OCI-LY3 (cell line): ENCODE data around the gene FAHD2A.

Experiments used
- H2AFZ ChIP-seq: fragments of 200-600, 300-600 bp; shearing (Covaris generic); 2 replicates; pipeline ENCODE4 v1.6.0; 2014; ENCODE audit warnings: antibody characterized with exemption, low read depth, low read length
- H3K27ac ChIP-seq: fragments of 200-600, 300-600 bp; sonication (generic); 2 replicates; pipeline ENCODE4 v1.5.1; 2014; ENCODE audit warnings: mild to moderate bottlenecking, low read length, moderate library complexity, mixed read lengths
- H3K27me3 ChIP-seq: fragments of 200-600, 300-600 bp; sonication (generic); 2 replicates; pipeline ENCODE4 v1.6.1; 2014; ENCODE audit warnings: low read depth, low read length, mixed read lengths
- H3K36me3 ChIP-seq: fragments of 200-600, 300-600 bp; sonication (generic); replicated peaks from 2 replicates; pipeline ENCODE3; 2014; ENCODE audit warnings: low read depth, low read length, mixed read lengths
- H3K4me1 ChIP-seq: fragments of 300-600, 200-600 bp; sonication (generic); 2 replicates; pipeline ENCODE4 v1.6.1; 2014; ENCODE audit warnings: low read length, mixed read lengths
- H3K4me2 ChIP-seq: fragments of 200-600, 300-600 bp; sonication (generic); 2 replicates; pipeline ENCODE4 v1.6.1; 2014; ENCODE audit warnings: low read length, mixed read lengths
- H3K4me3 ChIP-seq: fragments of 300-600, 200-600 bp; sonication (generic); 2 replicates; pipeline ENCODE4 v1.5.1; 2014; ENCODE audit warnings: antibody characterized with exemption, mild to moderate bottlenecking, low read length, moderate library complexity
- H3K79me2 ChIP-seq: fragments of 300-600, 200-600 bp; shearing (Covaris generic); 2 replicates; pipeline ENCODE4 v1.6.1; 2014; ENCODE audit warnings: mild to moderate bottlenecking, low read length, mixed read lengths
- H3K9ac ChIP-seq: fragments of 300-600, 200-600 bp; shearing (Covaris generic); 2 replicates; pipeline ENCODE4 v1.6.0; 2014; ENCODE audit warnings: mild to moderate bottlenecking, low read length, moderate library complexity
- H3K9me3 ChIP-seq: fragments of 200-600, 300-600 bp; shearing (Covaris generic); 2 replicates; pipeline ENCODE4 v1.6.1; 2014; ENCODE audit warnings: low read length, mixed read lengths; ENCODE audit not compliant: insufficient read depth
- H4K20me1 ChIP-seq: fragments of 200-600, 300-600 bp; sonication (generic); 2 replicates; pipeline ENCODE4 v1.6.1; 2016; ENCODE audit warnings: low read length, mixed read lengths; ENCODE audit not compliant: insufficient read depth
- CTCF ChIP-seq: fragments of 200-600, 300-600 bp; sonication (generic); IDR thresholded peaks from 2 replicates; pipeline ENCODE4 v1.5.1; 2014; ENCODE audit warnings: antibody characterized with exemption, low read length, low read depth
- EZH2phosphoT487 ChIP-seq: fragments of 200-600 bp; shearing (Covaris generic); IDR thresholded peaks from 2 replicates; pipeline ENCODE4 v1.6.1; 2018; ENCODE audit warnings: antibody characterized with exemption, mixed run types, low read depth

FAHD2A gene

DNA sequence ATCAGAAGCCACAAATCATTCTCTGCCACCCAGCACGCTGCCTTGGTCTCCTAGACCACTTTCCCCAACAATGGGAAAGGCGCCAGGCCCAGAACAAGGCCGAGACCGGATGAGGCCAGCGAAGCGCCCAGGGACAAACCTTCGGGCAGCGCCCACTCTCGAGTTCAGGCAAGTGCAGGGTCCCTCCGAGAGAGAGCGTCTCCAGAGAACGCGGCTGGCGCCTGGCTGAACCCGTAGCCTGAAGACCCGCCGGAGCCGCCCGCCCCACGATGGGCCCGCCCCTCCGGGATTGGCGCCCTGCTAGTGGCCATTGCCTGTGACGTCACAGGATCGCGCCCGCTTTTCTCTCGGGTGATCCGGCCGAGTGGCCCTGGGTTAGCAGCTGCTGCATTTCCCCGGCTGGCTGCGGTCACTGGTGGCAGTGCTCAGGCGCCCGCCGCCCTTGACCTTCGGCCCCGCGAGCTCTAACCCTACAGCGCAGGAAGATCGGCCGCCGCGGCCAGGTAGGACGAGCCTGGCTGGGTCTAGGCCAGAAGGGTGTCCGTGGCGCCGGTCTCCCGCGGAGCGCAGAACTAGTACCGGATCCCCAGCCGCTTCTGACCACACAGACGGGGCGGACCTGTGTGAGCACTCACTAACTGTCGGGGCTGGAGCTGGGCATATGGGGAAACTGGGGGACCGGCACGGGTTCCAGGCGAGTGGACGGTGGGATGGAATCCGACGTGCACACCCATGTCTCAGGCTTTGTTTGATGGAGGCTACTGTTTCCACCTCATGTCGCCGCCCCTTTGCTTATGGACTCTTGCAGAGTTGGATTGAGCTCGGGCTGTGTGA is at the start of gene FAHD2A:
Gene FAHD2A (plus strand): TSS at position 339 of the 834 bp plus-strand sequence. CDS start 2,851 bp downstream, outside the sequence.
- TF ChIP-seq CTCF: no peak
- no peak for TF ChIP-seq EZH2phosphoT487
- Histone ChIP-seq H3K4me1 (peaks cover 13% of the 10 kb centered on the region), H3K4me3 (peak within 1 kb of the TSS; percentile 89), H3K27ac (peak within 1 kb of the TSS; percentile 33), H3K9me3 (no peaks in the 10 kb centered on the region), H3K4me2 (peak within 1 kb of the TSS; percentile 90), H3K79me2 (peaks cover 29% of the 10 kb centered on the region), H4K20me1 (no peaks in the 10 kb centered on the region), H3K27me3 (no peaks in the 10 kb centered on the region), H3K9ac (peak within 1 kb of the TSS; percentile 83), H3K36me3 (no peaks in the 10 kb centered on the region), H2AFZ (peak within 1 kb of the TSS; percentile 75; the same call in 1 of the 2 replicates)

DNA sequence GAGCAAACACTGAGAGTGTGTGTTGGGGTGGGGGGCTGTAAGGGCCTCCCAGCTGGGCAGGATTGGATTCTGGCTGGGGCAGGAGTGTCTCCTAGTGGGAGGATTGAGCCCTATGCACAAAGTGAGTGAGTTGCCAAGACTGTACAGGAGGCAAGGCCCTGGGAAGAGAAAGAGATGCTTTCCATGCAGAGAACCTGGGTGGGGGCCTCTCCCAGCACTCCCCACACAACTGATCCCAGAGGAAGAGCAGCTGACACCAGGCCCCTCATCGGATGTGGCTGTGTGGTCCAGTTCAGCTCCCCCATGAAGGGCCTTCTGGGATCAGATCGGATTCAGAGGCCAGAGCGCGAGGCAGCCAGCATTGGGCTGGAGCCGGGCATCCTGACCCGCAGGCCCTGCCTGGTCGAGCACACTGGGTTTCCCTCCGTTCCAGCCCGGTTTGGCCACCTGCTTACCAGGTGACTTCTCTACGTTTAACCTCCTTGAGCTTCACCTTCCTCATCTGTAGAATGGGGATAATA is 49.4 kb upstream of the FAHD2A start:
- no peak overlapping the region for H2AFZ ChIP-seq
- no peak for TF ChIP-seq CTCF
- TF ChIP-seq EZH2phosphoT487: no peak
- H3K9me3 ChIP-seq: no peaks in the 10 kb centered on the region
- no peak overlapping the region for H3K4me3 ChIP-seq
- no peaks in the 10 kb centered on the region for H3K79me2 ChIP-seq
- H3K9ac ChIP-seq: no peak overlapping the region
- no peaks in the 10 kb centered on the region for H3K27me3 ChIP-seq
- H3K4me2 ChIP-seq: no peak overlapping the region
- no peaks in the 10 kb centered on the region for H3K36me3 ChIP-seq
- H3K4me1 ChIP-seq: no peaks in the 10 kb centered on the region
- H4K20me1 ChIP-seq: no peaks in the 10 kb centered on the region
- H3K27ac ChIP-seq: no peak overlapping the region

- H3K9me3 ChIP-seq: no peaks in the 10 kb centered on the region
- no peak overlapping the region for H3K4me2 ChIP-seq
- H4K20me1 ChIP-seq: no peaks in the 10 kb centered on the region
- no peak for TF ChIP-seq EZH2phosphoT487
- no peak for TF ChIP-seq CTCF
- H3K4me1 ChIP-seq: no peaks in the 10 kb centered on the region
- no peaks in the 10 kb centered on the region for H3K27me3 ChIP-seq
- H3K4me3 ChIP-seq: no peak overlapping the region
- no peak overlapping the region for H3K27ac ChIP-seq
- no peaks in the 10 kb centered on the region for H3K79me2 ChIP-seq
- H3K9ac ChIP-seq: no peak overlapping the region
- no peak overlapping the region for H2AFZ ChIP-seq
- no peaks in the 10 kb centered on the region for H3K36me3 ChIP-seq
Observed at GRCh38 chr2:95353613-95354468, 48.7 kb upstream of the FAHD2A start.

- Histone ChIP-seq H3K79me2 (no peaks in the 10 kb centered on the region), H2AFZ (no peak overlapping the region), H3K36me3 (no peaks in the 10 kb centered on the region), H3K9ac (no peak overlapping the region), H3K4me3 (no peak overlapping the region), H3K9me3 (no peaks in the 10 kb centered on the region), H3K27ac (no peak overlapping the region), H3K27me3 (no peaks in the 10 kb centered on the region), H3K4me1 (no peaks in the 10 kb centered on the region), H4K20me1 (no peaks in the 10 kb centered on the region), H3K4me2 (no peak overlapping the region)
- TF ChIP-seq CTCF (no peak), EZH2phosphoT487 (no peak)
Observed at GRCh38 chr2:95354469-95354901, 48.0 kb upstream of the FAHD2A start.
